HEK293 (cell line): ENCODE data around the gene GPR162.

Experiments
- HOXC10 ChIP-seq: sonication (generic); formaldehyde crosslinking; IDR thresholded peaks from 2 replicates; pipeline ENCODE4 v1.8.1; 2023; ENCODE audit warnings: mild to moderate bottlenecking, missing genetic modification reagents
- MZF1 ChIP-seq: fragments of 450-650 bp; formaldehyde crosslinking; IDR thresholded peaks from 2 replicates; pipeline ENCODE4 v1.5.1; 2017; ENCODE audit warnings: missing biosample characterization, missing genetic modification characterization, borderline replicate concordance
- SP2 ChIP-seq: fragments of 450-650 bp; formaldehyde crosslinking; IDR thresholded peaks from 2 replicates; pipeline ENCODE4 v1.5.1; 2016; ENCODE audit warnings: missing biosample characterization, missing genetic modification characterization
- TCF7L2 ChIP-seq: IDR thresholded peaks from 2 replicates; pipeline ENCODE4 v1.6.1; 2011; ENCODE audit warnings: low read depth, mild to moderate bottlenecking, inconsistent platforms, low read length, moderate library complexity, borderline replicate concordance
- ZNF350 ChIP-seq: fragments of 450-650 bp; formaldehyde crosslinking; IDR thresholded peaks from 2 replicates; pipeline ENCODE4 v1.5.0; 2017; ENCODE audit warnings: missing biosample characterization, mild to moderate bottlenecking, missing genetic modification characterization
- ZNF558 ChIP-seq: fragments of 450-650 bp; formaldehyde crosslinking; IDR thresholded peaks from 2 replicates; pipeline ENCODE4 v1.5.1; 2016; ENCODE audit warnings: missing biosample characterization, missing genetic modification characterization
- ZSCAN30 ChIP-seq: fragments of 450-650 bp; IDR thresholded peaks from 2 replicates; pipeline ENCODE4 v1.5.1; 2018; ENCODE audit warnings: missing biosample characterization, mild to moderate bottlenecking, missing genetic modification characterization, moderate library complexity
- TF ChIP-seq, protein P1 (sequence below): fragments of 450-650 bp; formaldehyde crosslinking; IDR thresholded peaks from 2 replicates; pipeline ENCODE4 v1.5.1; 2016; ENCODE audit warnings: missing biosample characterization, missing genetic modification characterization
- TF ChIP-seq, protein P2 (sequence below): sonication (generic); formaldehyde crosslinking; IDR thresholded peaks from 2 replicates; pipeline ENCODE4 v1.8.1; 2022; ENCODE audit warnings: mild to moderate bottlenecking, moderate library complexity, missing genetic modification reagents
- TF ChIP-seq, protein P3 (sequence below): fragments of 450-650 bp; formaldehyde crosslinking; IDR thresholded peaks from 2 replicates; pipeline ENCODE4 v1.5.1; 2016; ENCODE audit warnings: missing biosample characterization, missing genetic modification characterization

DNA sequence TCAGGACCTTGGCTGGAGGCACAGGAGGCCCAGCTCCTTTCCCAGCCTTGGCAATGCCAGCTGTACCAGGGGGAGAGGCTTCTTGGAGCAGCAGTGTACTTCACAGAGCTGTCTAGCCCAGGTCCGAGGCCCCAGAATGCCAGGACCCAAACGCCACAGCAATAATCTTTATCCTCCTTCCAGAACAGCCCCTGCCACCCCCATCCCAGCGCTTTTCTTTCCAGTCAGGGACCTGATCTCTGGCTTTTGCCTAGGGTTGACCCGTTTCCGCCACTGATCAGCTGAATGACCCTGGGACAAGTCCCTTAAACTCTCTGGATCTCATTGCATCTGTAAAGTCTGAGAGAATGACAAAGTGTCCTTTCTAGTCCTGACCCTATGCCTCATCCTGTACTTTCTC lies 44.2 kb upstream of the GPR162 start:
- TF ChIP-seq, protein P1, sequence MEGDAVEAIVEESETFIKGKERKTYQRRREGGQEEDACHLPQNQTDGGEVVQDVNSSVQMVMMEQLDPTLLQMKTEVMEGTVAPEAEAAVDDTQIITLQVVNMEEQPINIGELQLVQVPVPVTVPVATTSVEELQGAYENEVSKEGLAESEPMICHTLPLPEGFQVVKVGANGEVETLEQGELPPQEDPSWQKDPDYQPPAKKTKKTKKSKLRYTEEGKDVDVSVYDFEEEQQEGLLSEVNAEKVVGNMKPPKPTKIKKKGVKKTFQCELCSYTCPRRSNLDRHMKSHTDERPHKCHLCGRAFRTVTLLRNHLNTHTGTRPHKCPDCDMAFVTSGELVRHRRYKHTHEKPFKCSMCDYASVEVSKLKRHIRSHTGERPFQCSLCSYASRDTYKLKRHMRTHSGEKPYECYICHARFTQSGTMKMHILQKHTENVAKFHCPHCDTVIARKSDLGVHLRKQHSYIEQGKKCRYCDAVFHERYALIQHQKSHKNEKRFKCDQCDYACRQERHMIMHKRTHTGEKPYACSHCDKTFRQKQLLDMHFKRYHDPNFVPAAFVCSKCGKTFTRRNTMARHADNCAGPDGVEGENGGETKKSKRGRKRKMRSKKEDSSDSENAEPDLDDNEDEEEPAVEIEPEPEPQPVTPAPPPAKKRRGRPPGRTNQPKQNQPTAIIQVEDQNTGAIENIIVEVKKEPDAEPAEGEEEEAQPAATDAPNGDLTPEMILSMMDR (tag by site-specific recombination) = no peak
- TF ChIP-seq MZF1 (tag by site-specific recombination) = no peak
- no peak for TF ChIP-seq TCF7L2
- no peak for TF ChIP-seq ZNF350
- TF ChIP-seq ZNF558 (tag by site-specific recombination) = no peak
- TF ChIP-seq ZSCAN30 (tag by site-specific recombination) = no peak
- TF ChIP-seq, protein P2, sequence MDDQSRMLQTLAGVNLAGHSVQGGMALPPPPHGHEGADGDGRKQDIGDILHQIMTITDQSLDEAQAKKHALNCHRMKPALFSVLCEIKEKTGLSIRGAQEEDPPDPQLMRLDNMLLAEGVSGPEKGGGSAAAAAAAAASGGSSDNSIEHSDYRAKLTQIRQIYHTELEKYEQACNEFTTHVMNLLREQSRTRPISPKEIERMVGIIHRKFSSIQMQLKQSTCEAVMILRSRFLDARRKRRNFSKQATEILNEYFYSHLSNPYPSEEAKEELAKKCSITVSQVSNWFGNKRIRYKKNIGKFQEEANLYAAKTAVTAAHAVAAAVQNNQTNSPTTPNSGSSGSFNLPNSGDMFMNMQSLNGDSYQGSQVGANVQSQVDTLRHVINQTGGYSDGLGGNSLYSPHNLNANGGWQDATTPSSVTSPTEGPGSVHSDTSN (CRISPR knock-in tag) = no peak
- TF ChIP-seq SP2 (tag by site-specific recombination) = no peak
- TF ChIP-seq, protein P3, sequence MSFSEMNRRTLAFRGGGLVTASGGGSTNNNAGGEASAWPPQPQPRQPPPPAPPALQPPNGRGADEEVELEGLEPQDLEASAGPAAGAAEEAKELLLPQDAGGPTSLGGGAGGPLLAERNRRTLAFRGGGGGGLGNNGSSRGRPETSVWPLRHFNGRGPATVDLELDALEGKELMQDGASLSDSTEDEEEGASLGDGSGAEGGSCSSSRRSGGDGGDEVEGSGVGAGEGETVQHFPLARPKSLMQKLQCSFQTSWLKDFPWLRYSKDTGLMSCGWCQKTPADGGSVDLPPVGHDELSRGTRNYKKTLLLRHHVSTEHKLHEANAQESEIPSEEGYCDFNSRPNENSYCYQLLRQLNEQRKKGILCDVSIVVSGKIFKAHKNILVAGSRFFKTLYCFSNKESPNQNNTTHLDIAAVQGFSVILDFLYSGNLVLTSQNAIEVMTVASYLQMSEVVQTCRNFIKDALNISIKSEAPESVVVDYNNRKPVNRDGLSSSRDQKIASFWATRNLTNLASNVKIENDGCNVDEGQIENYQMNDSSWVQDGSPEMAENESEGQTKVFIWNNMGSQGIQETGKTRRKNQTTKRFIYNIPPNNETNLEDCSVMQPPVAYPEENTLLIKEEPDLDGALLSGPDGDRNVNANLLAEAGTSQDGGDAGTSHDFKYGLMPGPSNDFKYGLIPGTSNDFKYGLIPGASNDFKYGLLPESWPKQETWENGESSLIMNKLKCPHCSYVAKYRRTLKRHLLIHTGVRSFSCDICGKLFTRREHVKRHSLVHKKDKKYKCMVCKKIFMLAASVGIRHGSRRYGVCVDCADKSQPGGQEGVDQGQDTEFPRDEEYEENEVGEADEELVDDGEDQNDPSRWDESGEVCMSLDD (tag by site-specific recombination) = no peak
- no peak for TF ChIP-seq HOXC10 (CRISPR knock-in tag)
